NT2/D1 (cell line): ENCODE results near the gene TRIM40.

Source experiments
- SUZ12 ChIP-seq: IDR thresholded peaks from 2 replicates; pipeline ENCODE4 v1.6.1; 2011; ENCODE audit not compliant: insufficient read length, insufficient read depth; ENCODE audit errors: extremely low read depth
- YY1 ChIP-seq: IDR thresholded peaks from 2 replicates; pipeline ENCODE4 v1.6.1; 2011; ENCODE audit not compliant: insufficient read length, insufficient read depth
- ZNF274 ChIP-seq: IDR thresholded peaks from 2 replicates; pipeline ENCODE4 v1.6.1; 2011; ENCODE audit warnings: mild to moderate bottlenecking, low read depth, low read length

DNA sequence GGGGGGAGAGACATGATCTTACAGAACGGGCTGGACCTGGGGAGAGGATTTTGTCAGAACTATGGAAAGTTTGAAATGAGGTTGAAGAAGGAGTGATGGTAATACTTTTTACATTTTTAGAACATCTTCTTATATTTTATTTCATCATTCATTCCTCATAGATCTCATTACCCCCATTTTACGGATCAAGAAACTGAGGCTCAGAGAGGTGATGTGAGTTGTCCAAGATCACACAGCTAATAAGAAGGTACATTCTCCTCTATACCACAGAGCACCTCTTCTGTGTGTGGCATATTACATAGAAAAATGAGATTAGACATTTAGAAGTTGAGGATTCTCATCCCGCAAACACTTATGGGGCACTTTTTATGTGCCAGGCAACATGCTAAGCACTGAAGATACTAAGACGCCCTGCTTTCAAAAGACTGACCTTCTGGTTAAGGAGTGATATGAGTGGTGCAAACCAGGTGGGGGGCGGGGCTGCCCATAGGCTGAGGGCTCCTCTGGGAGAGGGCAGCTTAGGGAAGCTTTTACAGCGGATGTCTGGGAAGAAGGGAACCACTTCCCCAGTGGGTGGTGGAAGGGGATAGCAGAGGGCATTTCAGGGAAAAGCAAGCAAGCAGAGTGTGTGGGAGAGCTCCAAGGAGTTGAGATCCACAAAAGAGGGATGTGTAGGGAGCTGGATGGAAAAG is 42.9 kb upstream of the TRIM40 start:
- TF ChIP-seq SUZ12 (no peak), ZNF274 (no peak), YY1 (no peak)
